ENCODE data around the gene SIX3. TPM values are rescaled to one million over a fixed set of nuclear protein-coding genes. Genes with fewer than 3 reads are reported as not detected.

SIX3 gene
- total and polyA plus RNA-seq, 2 experiments from 2014 or later, result 0.21 to 0.28 TPM

DNA sequence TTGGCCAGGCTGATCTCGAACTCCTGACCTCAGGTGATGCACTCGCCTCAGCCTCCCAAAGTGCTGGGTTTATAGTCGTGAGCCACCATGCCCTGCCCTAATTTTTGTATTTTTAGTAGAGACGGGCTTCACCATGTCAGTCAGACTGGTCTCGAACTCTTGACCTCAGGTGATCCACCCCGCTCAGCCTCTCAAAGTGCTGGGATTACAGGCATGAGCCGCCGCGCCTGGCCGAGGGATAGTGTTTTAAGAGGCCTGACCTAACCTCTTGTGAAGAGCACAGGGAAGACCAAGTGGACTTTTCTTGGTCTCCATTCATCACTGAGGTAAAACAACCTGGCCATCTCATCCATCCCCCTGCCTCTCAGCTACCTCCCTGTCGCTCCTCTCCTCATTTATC lies 38.1 kb downstream of the SIX3 start:
- Mint-ChIP-seq H3K27ac (no peak overlapping the region), H3K4me1 (peaks cover 26% of the 10 kb centered on the region), H3K36me3 (ENCODE audit: low read depth) (no peaks in the 10 kb centered on the region), H3K27me3 (ENCODE audit: insufficient read depth, low read depth, poor library complexity) (peaks cover 15% of the 10 kb centered on the region), H3K9me3 (no peaks in the 10 kb centered on the region), H3K4me3 (no peak overlapping the region)
- no peak overlapping the region for H2AFZ ChIP-seq
- H4K20me1 ChIP-seq (replicated peaks; ENCODE audit: insufficient read depth), result no peaks in the 10 kb centered on the region
- no peak overlapping the region for H3K4me2 ChIP-seq
- H3K79me2 ChIP-seq (replicated peaks; ENCODE audit: insufficient read depth), result no peaks in the 10 kb centered on the region
- no peaks in the 10 kb centered on the region for H3K36me3 ChIP-seq (ENCODE audit: insufficient read depth)
- H3F3A ChIP-seq (replicated peaks; ENCODE audit: low read depth), result no peaks in the 10 kb centered on the region
- peaks cover 27% of the 10 kb centered on the region for H3K4me1 ChIP-seq (ENCODE audit: insufficient read depth)
- DNase-seq (ENCODE audit: low spot score) (no peak), ATAC-seq (no peak)
- H3K4me3 ChIP-seq, result no peak overlapping the region
- no peaks in the 10 kb centered on the region; the same call in 1 of the 2 replicates for H3K27me3 ChIP-seq (ENCODE audit: insufficient read depth)
- TF ChIP-seq CREB1 (CRISPR knock-in tag; IDR thresholded peaks at IDR 0.05; ENCODE audit: low read depth), result no peak
- TF ChIP-seq, protein P1, sequence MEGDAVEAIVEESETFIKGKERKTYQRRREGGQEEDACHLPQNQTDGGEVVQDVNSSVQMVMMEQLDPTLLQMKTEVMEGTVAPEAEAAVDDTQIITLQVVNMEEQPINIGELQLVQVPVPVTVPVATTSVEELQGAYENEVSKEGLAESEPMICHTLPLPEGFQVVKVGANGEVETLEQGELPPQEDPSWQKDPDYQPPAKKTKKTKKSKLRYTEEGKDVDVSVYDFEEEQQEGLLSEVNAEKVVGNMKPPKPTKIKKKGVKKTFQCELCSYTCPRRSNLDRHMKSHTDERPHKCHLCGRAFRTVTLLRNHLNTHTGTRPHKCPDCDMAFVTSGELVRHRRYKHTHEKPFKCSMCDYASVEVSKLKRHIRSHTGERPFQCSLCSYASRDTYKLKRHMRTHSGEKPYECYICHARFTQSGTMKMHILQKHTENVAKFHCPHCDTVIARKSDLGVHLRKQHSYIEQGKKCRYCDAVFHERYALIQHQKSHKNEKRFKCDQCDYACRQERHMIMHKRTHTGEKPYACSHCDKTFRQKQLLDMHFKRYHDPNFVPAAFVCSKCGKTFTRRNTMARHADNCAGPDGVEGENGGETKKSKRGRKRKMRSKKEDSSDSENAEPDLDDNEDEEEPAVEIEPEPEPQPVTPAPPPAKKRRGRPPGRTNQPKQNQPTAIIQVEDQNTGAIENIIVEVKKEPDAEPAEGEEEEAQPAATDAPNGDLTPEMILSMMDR (conservative IDR thresholded peaks at IDR 0.05; ENCODE audit: low read depth in 2 of 2), result no peak
- TF ChIP-seq, protein P2, sequence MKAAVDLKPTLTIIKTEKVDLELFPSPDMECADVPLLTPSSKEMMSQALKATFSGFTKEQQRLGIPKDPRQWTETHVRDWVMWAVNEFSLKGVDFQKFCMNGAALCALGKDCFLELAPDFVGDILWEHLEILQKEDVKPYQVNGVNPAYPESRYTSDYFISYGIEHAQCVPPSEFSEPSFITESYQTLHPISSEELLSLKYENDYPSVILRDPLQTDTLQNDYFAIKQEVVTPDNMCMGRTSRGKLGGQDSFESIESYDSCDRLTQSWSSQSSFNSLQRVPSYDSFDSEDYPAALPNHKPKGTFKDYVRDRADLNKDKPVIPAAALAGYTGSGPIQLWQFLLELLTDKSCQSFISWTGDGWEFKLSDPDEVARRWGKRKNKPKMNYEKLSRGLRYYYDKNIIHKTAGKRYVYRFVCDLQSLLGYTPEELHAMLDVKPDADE (IDR thresholded peaks at IDR 0.05), result no peak
- no peak for TF ChIP-seq POLR2AphosphoS5 (IDR thresholded peaks at IDR 0.05; ENCODE audit: low read depth)
- no peak for TF ChIP-seq JUNB (IDR thresholded peaks at IDR 0.05; ENCODE audit: unreplicated experiment)
- no peak for TF ChIP-seq EZH2 (IDR thresholded peaks at IDR 0.05; ENCODE audit: low read depth, unreplicated experiment)
- TF ChIP-seq EZH2phosphoT487 (IDR thresholded peaks at IDR 0.05; ENCODE audit: unreplicated experiment), result no peak
- no peak for TF ChIP-seq ZNF114 (CRISPR knock-in tag; IDR thresholded peaks at IDR 0.05)
- TF ChIP-seq REST (IDR thresholded peaks at IDR 0.05; ENCODE audit: unreplicated experiment), result no peak
- TF ChIP-seq NANOG (IDR thresholded peaks at IDR 0.05; ENCODE audit: borderline replicate concordance), result no peak
- no peak for TF ChIP-seq ZNF462 (CRISPR knock-in tag; IDR thresholded peaks at IDR 0.05)
- no peak for TF ChIP-seq STAT1 (IDR thresholded peaks at IDR 0.05; ENCODE audit: unreplicated experiment)
- TF ChIP-seq ZNF331 (CRISPR knock-in tag; IDR thresholded peaks at IDR 0.05; ENCODE audit: low read depth), result no peak
- H3K9me2 ChIP-seq (ENCODE audit: insufficient read depth), result no peaks in the 10 kb centered on the region
- H3K27ac ChIP-seq (ENCODE audit: low read depth), result no peak overlapping the region

Measured in GM23338 (cell line).